Activated B cell treated with CpG ODN at 0.5 μM for 24 hours (primary cell): Measurements from ENCODE around the gene ZBTB5. TPM values are rescaled to one million over a fixed set of nuclear protein-coding genes. Genes with fewer than 3 reads are reported as not detected.

ENCODE experiments used
- ATAC-seq: fragments of 200-7000 bp; cut with Tn5 transposase; one replicate; pipeline ENCODE4 v1.10.0; 2021; ENCODE audit warnings: low read depth, mild to moderate bottlenecking, moderate library complexity
- CTCF ChIA-PET: fragments of 350-600 bp; sonication (Branson Sonifier 250); formaldehyde crosslinking; loops from one replicate; lab custom pipeline; 2021; ENCODE audit warnings: antibody characterized with exemption; lab: Charles Lee
- POLR2A ChIA-PET: fragments of 350-600 bp; sonication (Branson Sonifier 250); formaldehyde crosslinking; loops from one replicate; lab custom pipeline; 2021; ENCODE audit warnings: antibody characterized with exemption; lab: Charles Lee
- DNase-seq: peaks from one replicate; pipeline ENCODE4 v3.0.0; 2022
- H3K27ac Mint-ChIP-seq: one replicate; pipeline ENCODE4 v1.8.0; 2020; ENCODE audit warnings: mixed read lengths
- H3K27me3 Mint-ChIP-seq: one replicate; pipeline ENCODE4 v1.8.0; 2021; ENCODE audit warnings: mixed read lengths
- H3K36me3 Mint-ChIP-seq: one replicate; pipeline ENCODE4 v1.8.0; 2021; ENCODE audit warnings: low read depth, mixed read lengths
- H3K4me1 Mint-ChIP-seq: one replicate; pipeline ENCODE4 v1.8.0; 2021; ENCODE audit warnings: mixed read lengths
- H3K4me3 Mint-ChIP-seq: one replicate; pipeline ENCODE4 v1.8.0; 2020; ENCODE audit warnings: mild to moderate bottlenecking, mixed read lengths
- H3K9me3 Mint-ChIP-seq: one replicate; pipeline ENCODE4 v1.8.0; 2020; ENCODE audit warnings: mixed read lengths
- intact Hi-C: fragments of 100-400 bp; cut with micrococcal nuclease; formaldehyde crosslinking; loops from one replicate; pipeline ENCODE4 v1.15.1; 2024
- total RNA-seq: library from RNA; stranded (reverse); gene quantifications from 2 replicates; pipeline ENCODE4 v1.2.3, GENCODE V29; 2022
- TF ChIP-seq, protein P1 (sequence below): fragments of 200-600 bp; IDR thresholded peaks from one replicate; pipeline ENCODE4 v1.8.0; 2022; ENCODE audit warnings: antibody characterized with exemption, mild to moderate bottlenecking

Gene ZBTB5
- total RNA-seq, 1 donor from 2014 or later: 28.1 TPM

DNA sequence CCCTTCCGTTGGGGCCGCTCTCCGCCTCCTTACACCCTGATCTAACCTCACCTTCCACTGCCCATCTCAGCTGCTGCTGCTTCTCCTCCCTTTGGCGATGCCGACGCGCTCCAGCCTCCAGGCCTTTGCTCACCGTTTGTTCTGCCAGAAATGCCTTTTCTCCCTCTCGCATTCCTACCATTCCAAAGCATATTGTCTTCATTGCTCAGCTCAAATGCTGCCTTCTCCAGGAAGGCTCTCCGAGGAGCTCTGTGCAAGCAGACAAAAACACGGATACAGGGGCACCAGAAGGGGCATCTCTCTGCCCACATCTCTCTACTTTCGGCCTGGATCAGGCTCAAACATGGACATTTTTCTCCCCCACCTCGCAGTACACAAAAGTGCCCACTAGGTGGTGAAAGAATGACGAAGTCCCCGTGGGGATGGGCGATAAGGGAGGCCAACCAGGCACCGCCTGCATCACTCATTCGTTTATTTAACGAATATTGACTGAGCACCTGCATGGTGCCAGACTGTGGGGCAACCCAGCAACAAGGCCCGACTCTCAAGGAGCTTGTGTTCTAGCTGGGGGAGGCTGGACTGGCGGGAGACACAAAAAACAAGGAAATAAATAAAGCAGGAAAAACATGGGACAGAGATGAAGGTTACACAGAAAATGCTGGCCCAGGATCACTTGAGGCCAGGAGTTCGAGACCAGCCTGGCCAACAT, 50.1 kb downstream of the ZBTB5 start:
- H3K36me3 Mint-ChIP-seq: peaks cover 4% of the 10 kb centered on the region
- DNase-seq: peak; percentile 55
- ATAC-seq: peak; percentile 77
- ChIA-PET POLR2A (interaction anchor here (0.8 to 18.7 kb wide), 5 partner anchors 14 to 383 kb away, joined by 3 to 975 read pairs (median 146); no protein-coding TSS in a partner anchor), CTCF (interaction anchor here (0.6 to 1.7 kb wide), 8 partner anchors 8 to 420 kb away, joined by 3 to 5 read pairs (median 3); no protein-coding TSS in a partner anchor)
- TF ChIP-seq, protein P1, sequence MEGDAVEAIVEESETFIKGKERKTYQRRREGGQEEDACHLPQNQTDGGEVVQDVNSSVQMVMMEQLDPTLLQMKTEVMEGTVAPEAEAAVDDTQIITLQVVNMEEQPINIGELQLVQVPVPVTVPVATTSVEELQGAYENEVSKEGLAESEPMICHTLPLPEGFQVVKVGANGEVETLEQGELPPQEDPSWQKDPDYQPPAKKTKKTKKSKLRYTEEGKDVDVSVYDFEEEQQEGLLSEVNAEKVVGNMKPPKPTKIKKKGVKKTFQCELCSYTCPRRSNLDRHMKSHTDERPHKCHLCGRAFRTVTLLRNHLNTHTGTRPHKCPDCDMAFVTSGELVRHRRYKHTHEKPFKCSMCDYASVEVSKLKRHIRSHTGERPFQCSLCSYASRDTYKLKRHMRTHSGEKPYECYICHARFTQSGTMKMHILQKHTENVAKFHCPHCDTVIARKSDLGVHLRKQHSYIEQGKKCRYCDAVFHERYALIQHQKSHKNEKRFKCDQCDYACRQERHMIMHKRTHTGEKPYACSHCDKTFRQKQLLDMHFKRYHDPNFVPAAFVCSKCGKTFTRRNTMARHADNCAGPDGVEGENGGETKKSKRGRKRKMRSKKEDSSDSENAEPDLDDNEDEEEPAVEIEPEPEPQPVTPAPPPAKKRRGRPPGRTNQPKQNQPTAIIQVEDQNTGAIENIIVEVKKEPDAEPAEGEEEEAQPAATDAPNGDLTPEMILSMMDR: peak; percentile 64
- peaks cover 63% of the 10 kb centered on the region for H3K4me1 Mint-ChIP-seq
- H3K27ac Mint-ChIP-seq: peak overlapping the region; percentile 85
- intact Hi-C loops: loop anchor here (1.0 to 10.0 kb wide), 2 partner anchors 179 to 780 kb away; no protein-coding TSS in a partner anchor
- H3K4me3 Mint-ChIP-seq: peak overlapping the region; percentile 69
- H3K9me3 Mint-ChIP-seq: no peaks in the 10 kb centered on the region
- no peaks in the 10 kb centered on the region for H3K27me3 Mint-ChIP-seq

DNA sequence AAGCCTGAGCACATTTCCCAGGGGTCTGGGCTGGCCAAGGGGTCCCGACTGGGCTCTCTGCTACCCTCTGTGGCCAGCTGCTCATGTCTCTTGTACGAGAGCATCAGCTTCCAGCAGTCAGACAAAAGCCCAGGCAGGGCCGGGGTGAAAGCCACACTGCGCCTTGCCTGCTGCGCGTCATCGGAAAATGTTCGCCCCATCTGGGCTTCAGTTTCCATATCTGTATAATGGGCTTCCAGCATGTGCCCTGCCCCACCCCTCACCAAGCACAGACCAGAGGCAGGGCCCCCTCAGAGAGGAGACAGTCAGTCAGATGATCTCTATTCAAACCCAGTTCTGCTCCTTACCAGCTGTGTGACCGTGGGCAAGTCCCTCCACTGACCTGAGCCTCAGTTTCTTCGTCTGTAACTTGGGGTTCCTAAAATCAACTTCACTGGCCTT, 50.7 kb downstream of the ZBTB5 start:
- ChIA-PET POLR2A (interaction anchor here (0.8 to 18.7 kb wide), 4 partner anchors 14 to 44 kb away, joined by 3 to 975 read pairs (median 412); no protein-coding TSS in a partner anchor), CTCF (interaction anchor here (1.0 to 1.7 kb wide), 6 partner anchors 11 to 419 kb away, joined by 3 to 5 read pairs (median 3); no protein-coding TSS in a partner anchor)

GRCh38 chr9:37413311-37413710, 51.9 kb downstream of the ZBTB5 start:
- ATAC-seq (no peak), DNase-seq (no peak)
- intact Hi-C loops: loop anchor here (10.0 kb wide), 1 partner anchor 779 kb away; no protein-coding TSS in a partner anchor
- CTCF ChIA-PET: interaction anchor here (2.0 to 8.7 kb wide), 2 partner anchors 10 to 40 kb away, joined by 10 to 103 read pairs; no protein-coding TSS in a partner anchor
- peaks cover 74% of the 10 kb centered on the region for H3K4me1 Mint-ChIP-seq
- no peak overlapping the region for H3K4me3 Mint-ChIP-seq
- peaks cover 4% of the 10 kb centered on the region for H3K36me3 Mint-ChIP-seq
- H3K9me3 Mint-ChIP-seq: no peaks in the 10 kb centered on the region
- POLR2A ChIA-PET: interaction anchor here (3.1 to 18.7 kb wide), 5 partner anchors 10 to 76 kb away, joined by 18 to 975 read pairs (median 146); partner anchors contain the start of gene GRHPR
- H3K27me3 Mint-ChIP-seq: no peaks in the 10 kb centered on the region
- TF ChIP-seq, protein P1: no peak
- no peak overlapping the region for H3K27ac Mint-ChIP-seq

More for the DNA sequence above, 50.7 kb downstream of the ZBTB5 start:
- TF ChIP-seq, protein P1: no peak
- H3K9me3 Mint-ChIP-seq: no peaks in the 10 kb centered on the region
- DNase-seq: no peak
- H3K27me3 Mint-ChIP-seq: no peaks in the 10 kb centered on the region
- H3K27ac Mint-ChIP-seq: peak overlapping the region; percentile 85
- no peak for ATAC-seq
- H3K36me3 Mint-ChIP-seq: peaks cover 4% of the 10 kb centered on the region
- intact Hi-C loops: loop anchor here (10.0 kb wide), 1 partner anchor 780 kb away; no protein-coding TSS in a partner anchor
- H3K4me3 Mint-ChIP-seq: no peak overlapping the region
- H3K4me1 Mint-ChIP-seq: peaks cover 66% of the 10 kb centered on the region

DNA sequence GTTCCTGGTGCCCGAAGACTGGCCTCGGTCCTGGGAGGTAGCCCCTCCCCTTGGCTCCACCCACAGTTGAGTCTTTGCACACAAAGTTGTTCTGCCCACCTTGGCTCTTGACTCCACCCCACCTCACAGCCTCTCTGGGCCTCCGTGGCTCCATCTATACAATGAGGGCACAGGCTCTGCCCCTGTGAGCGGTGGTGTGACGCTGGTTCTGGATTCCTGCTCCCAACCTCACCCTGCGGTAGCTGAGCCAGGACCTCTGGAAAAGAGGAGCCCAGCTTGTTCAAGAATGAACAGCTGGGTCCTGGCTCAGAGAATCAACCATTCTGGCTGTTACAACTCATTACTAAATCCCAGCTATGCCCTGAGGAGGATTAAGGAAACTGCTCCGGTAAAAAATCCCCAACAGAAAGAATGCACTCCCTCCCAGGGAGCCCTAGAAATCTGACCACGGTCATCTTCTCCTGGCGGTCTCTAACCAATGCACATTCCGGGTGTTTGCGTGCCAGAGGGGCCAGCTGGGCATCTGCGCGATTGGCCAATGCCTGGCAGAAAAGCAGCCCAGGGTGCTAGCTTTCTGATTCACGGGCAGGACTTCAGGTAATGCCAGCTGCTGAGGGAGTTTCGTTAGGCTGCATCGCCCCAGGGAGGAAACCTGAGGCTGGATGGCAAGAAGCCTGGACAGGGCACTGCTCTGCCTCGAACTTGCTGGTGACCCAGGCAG, 52.7 kb downstream of the ZBTB5 start:
- TF ChIP-seq, protein P1: no peak
- POLR2A ChIA-PET: interaction anchor here (0.7 to 18.7 kb wide), 11 partner anchors 10 to 386 kb away, joined by 4 to 975 read pairs (median 18); partner anchors contain the start of genes GRHPR, PAX5 and TOMM5
- Mint-ChIP-seq H3K36me3 (peaks cover 4% of the 10 kb centered on the region), H3K4me1 (peaks cover 81% of the 10 kb centered on the region), H3K4me3 (no peak overlapping the region), H3K27me3 (no peaks in the 10 kb centered on the region), H3K9me3 (no peaks in the 10 kb centered on the region), H3K27ac (peak overlapping the region; percentile 98)
- CTCF ChIA-PET: interaction anchor here (1.2 to 8.7 kb wide), 8 partner anchors 9 to 287 kb away, joined by 3 to 103 read pairs (median 10); partner anchors contain the start of gene GRHPR
- intact Hi-C loops: loop anchor here (10.0 kb wide), 1 partner anchor 778 kb away; no protein-coding TSS in a partner anchor
- DNase-seq: no peak
- ATAC-seq: no peak
